K562 (cell line): ENCODE measurements around the gene USP13. TPM values are rescaled to one million over a fixed set of nuclear protein-coding genes. Genes with fewer than 3 reads are reported as not detected.

Source experiments
- ATAC-seq: fragments of 200-7000 bp; cut with Tn5 transposase; 3 replicates; pipeline ENCODE4 v1.9.1; 2020; ENCODE audit warnings: moderate library complexity
- BruUV-seq: library from RNA; stranded (reverse); fragments of 400-500 nt; replicated peaks from 2 replicates; lab custom pipeline; 2021; lab: Mats Ljungman, UMichigan
- CTCF ChIA-PET: fragments of 300-600 bp; formaldehyde crosslinking; extraction: SDS; loops from one replicate; lab custom pipeline; 2021; ENCODE audit warnings: low intra/inter-chr PET ratio; lab: Yijun Ruan, JAX
- POLR2A ChIA-PET: fragments of 300-600, 350-650 bp; sonication (Branson Sonifier 250); formaldehyde crosslinking; extraction: SDS; loops from one replicate; lab custom pipeline; 2021; ENCODE audit warnings: antibody characterized with exemption, inconsistent platforms; lab: Yijun Ruan, JAX
- DNase-seq, 4 experiments: peaks; one replicate each; pipeline versions ENCODE4 v3.0.0 to v3.0.0-alpha.2; 2011 to 2018; ENCODE audit warnings: low spot score in 3 of 4, mixed read lengths in 3 of 4; ENCODE audit errors: extremely low read depth in 1 of 4
- FAIRE-seq: peaks from 2 replicates; lab custom pipeline; 2011; peaks lifted over from hg19 to GRCh38; lab: Jason Lieb, UNC
- H2AFZ ChIP-seq: 2 replicates; pipeline ENCODE4 v1.6.0; 2011; ENCODE audit warnings: low read depth, low read length, control low read depth, inconsistent platforms
- H3K27ac ChIP-seq: fragments of 200-600 bp; 3 replicates; pipeline ENCODE4 v1.8.0; 2011; ENCODE audit warnings: low read depth, mild to moderate bottlenecking, control low read depth, inconsistent platforms, low read length, moderate library complexity, mixed read lengths; ENCODE audit errors: extremely low read depth
- H3K27me3 ChIP-seq, 2 experiments: fragments of 300-600 bp in 1 of 2; 2 replicates in 1 of 2; 3 replicates in 1 of 2; pipeline versions ENCODE4 v1.6.0 to v1.8.0; 2011; ENCODE audit warnings: inconsistent platforms in 2 of 2, low read length in 2 of 2, mild to moderate bottlenecking in 1 of 2, mixed read lengths in 1 of 2, moderate library complexity in 1 of 2; ENCODE audit not compliant: control insufficient read depth in 2 of 2, insufficient read depth in 2 of 2
- H3K36me3 ChIP-seq: fragments of 300-600 bp; 3 replicates; pipeline ENCODE4 v1.8.0; 2011; ENCODE audit warnings: mild to moderate bottlenecking, low read length, inconsistent platforms; ENCODE audit not compliant: control insufficient read depth, insufficient read depth
- H3K4me1 ChIP-seq, 2 experiments: fragments of 200-600 bp in 1 of 2; replicated peaks in 1 of 2; 2 replicates in 1 of 2; 3 replicates in 1 of 2; pipeline versions ENCODE4 v1.5.1 to v1.8.0; 2011; ENCODE audit warnings: inconsistent platforms in 2 of 2, low read length in 2 of 2, mild to moderate bottlenecking in 1 of 2, mixed read lengths in 1 of 2, moderate library complexity in 1 of 2; ENCODE audit not compliant: control insufficient read depth in 2 of 2, insufficient read depth in 2 of 2
- H3K4me2 ChIP-seq: 2 replicates; pipeline ENCODE4 v1.6.1; 2011; ENCODE audit warnings: low read length, control low read depth, inconsistent platforms, mixed read lengths; ENCODE audit not compliant: insufficient read depth
- H3K4me3 ChIP-seq: fragments of 200-600 bp; sonication (generic), shearing (Covaris generic); 2 replicates; pipeline ENCODE4 v1.5.1; 2016; ENCODE audit warnings: control low read depth, inconsistent platforms
- H3K79me2 ChIP-seq: fragments of 200-600 bp; 3 replicates; pipeline ENCODE4 v1.8.0; 2011; ENCODE audit warnings: low read length, inconsistent platforms; ENCODE audit not compliant: control insufficient read depth, insufficient read depth
- H3K9ac ChIP-seq, 2 experiments: 2 replicates each; pipeline versions ENCODE4 v1.6.0 to v1.6.1; 2011; ENCODE audit warnings: low read depth in 2 of 2, low read length in 2 of 2, control low read depth in 1 of 2, inconsistent platforms in 1 of 2, mild to moderate bottlenecking in 1 of 2, mixed read lengths in 1 of 2; ENCODE audit not compliant: insufficient read depth in 1 of 2
- H3K9me1 ChIP-seq: one replicate; pipeline ENCODE4 v1.6.0; 2011; ENCODE audit warnings: inconsistent platforms, mild to moderate bottlenecking, low read length, moderate library complexity; ENCODE audit not compliant: control insufficient read depth, insufficient read depth
- H3K9me3 ChIP-seq: replicated peaks from 2 replicates; pipeline ENCODE4 v1.5.1; 2011; ENCODE audit warnings: low read depth, low read length, inconsistent platforms; ENCODE audit not compliant: control insufficient read depth, insufficient read depth
- H4K20me1 ChIP-seq: replicated peaks from 2 replicates; pipeline ENCODE4 v1.6.1; 2011; ENCODE audit warnings: low read length, inconsistent platforms, mixed read lengths; ENCODE audit not compliant: control insufficient read depth, insufficient read depth
- MCM5 ChIP-seq: fragments of 450-650 bp; IDR thresholded peaks from 2 replicates; pipeline ENCODE4 v1.6.1; 2016; ENCODE audit warnings: low read depth
- NFATC3 ChIP-seq: fragments of 450-650 bp; IDR thresholded peaks from 2 replicates; pipeline ENCODE4 v1.6.1; 2017; ENCODE audit warnings: mild to moderate bottlenecking
- NFE2 ChIP-seq: IDR thresholded peaks from 2 replicates; pipeline ENCODE4 v1.6.1; 2014; ENCODE audit warnings: antibody characterized with exemption, low read depth
- RAD21 ChIP-seq, 2 experiments: fragments of 250-450 bp in 1 of 2; fragments of 450-650 bp in 1 of 2; sonication (Bioruptor Pico) in 1 of 2; formaldehyde crosslinking in 1 of 2; IDR thresholded peaks in 1 of 2; conservative IDR thresholded peaks in 1 of 2; 2 replicates each; pipeline versions ENCODE4 v1.4.0 to v1.8.0; 2020 to 2022; ENCODE audit warnings: mild to moderate bottlenecking in 2 of 2, moderate library complexity in 1 of 2
- SMC3 ChIP-seq: conservative IDR thresholded peaks from 2 replicates; pipeline ENCODE4 v1.6.1; 2011; ENCODE audit warnings: low read depth, low read length, improper control_type of control experiment; ENCODE audit not compliant: insufficient read depth
- ZNF655 ChIP-seq: fragments of 250-450 bp; sonication (Bioruptor Pico); IDR thresholded peaks from 2 replicates; pipeline ENCODE4 v1.5.0; 2021
- WGBS: fragments of 100-300 bp; shearing (Covaris generic); methylation state at CpG from one replicate; pipeline ENCODE4 v1.1.6; 2016; ENCODE audit warnings: low coverage, mixed read lengths; ENCODE audit not compliant: insufficient coverage; ENCODE audit errors: missing lambda C conversion rate; 5-methylcytosine and 5-hydroxymethylcytosine counted together
- in situ Hi-C: fragments of 300-500 bp; cut with MboI; formaldehyde crosslinking; loops from 4 replicates; pipeline ENCODE4 v1.15.0; 2018; ENCODE audit warnings: inconsistent platforms, mixed read lengths
- intact Hi-C: fragments of 100-400 bp; cut with micrococcal nuclease; formaldehyde crosslinking; loops from 2 replicates; pipeline ENCODE4 v1.14.2; 2022
- polyA plus RNA-seq, 8 experiments: library from polyadenylated mRNA; depleted of rRNA in 4 of 8; stranded (reverse) in 5 of 8; unstranded in 3 of 8; fragments of >200 nt; fragmentation: Nextera tagmentation in 2 of 8; fragmentation: Illumina TruSeq in 1 of 8; extraction: Ambion mirVana in 2 of 8; extraction: Trizol in 1 of 8; gene quantifications; 2 replicates each; pipeline versions ENCODE4 v1.2.1 to v1.2.3, GENCODE V29; 2011 to 2014; ENCODE audit warnings: inconsistent platforms in 1 of 8, missing spikeins in 1 of 8
- total RNA-seq, 7 experiments: library from RNA; depleted of rRNA in 6 of 7; stranded (reverse); fragments of >200 nt in 6 of 7; fragmentation: Illumina TruSeq in 2 of 7; extraction: Trizol in 2 of 7; gene quantifications; 2 replicates each; pipeline versions ENCODE4 v1.2.1 to v1.2.3, GENCODE V29; 2011 to 2021; ENCODE audit warnings: low replicate concordance in 1 of 7
- TF ChIP-seq, protein P1 (sequence below), 3 experiments: IDR thresholded peaks in 2 of 3; conservative IDR thresholded peaks in 1 of 3; 2 replicates each; pipeline ENCODE4 v1.5.1; 2011 to 2012; ENCODE audit warnings: low read length in 3 of 3, mild to moderate bottlenecking in 3 of 3, control low read depth in 2 of 3, improper control_type of control experiment in 1 of 3, inconsistent platforms in 1 of 3, low read depth in 1 of 3, mixed read lengths in 1 of 3, moderate library complexity in 1 of 3; ENCODE audit not compliant: insufficient read depth in 2 of 3
- TF ChIP-seq, protein P2 (sequence below): fragments of 450-650 bp; formaldehyde crosslinking; IDR thresholded peaks from 2 replicates; pipeline ENCODE4 v1.4.0; 2020; ENCODE audit warnings: mild to moderate bottlenecking, moderate library complexity
- TF ChIP-seq, protein P3 (sequence below): sonication (generic); formaldehyde crosslinking; IDR thresholded peaks from 2 replicates; pipeline ENCODE4 v1.9.0; 2022; ENCODE audit warnings: mild to moderate bottlenecking, missing genetic modification reagents

The USP13 gene
- total and polyA plus RNA-seq, 9 of the 15 experiments (the other 6 are each of a cell fraction or from before 2014, with no cell fraction given) = 0.11 to 2.3 (median 0.51) TPM

- intact Hi-C loops (loop anchor here (5.0 kb wide), 1 partner anchor 791 kb away; the partner anchor contains the start of gene TTC14), in situ Hi-C loops (no loop called here)
- H3K4me3 ChIP-seq = no peak overlapping the region
- H3K27ac ChIP-seq = no peak overlapping the region
- ChIA-PET CTCF (interaction anchor here (0.6 kb wide), 1 partner anchor 775 kb away, joined by 4 read pairs; no protein-coding TSS in a partner anchor), POLR2A (interaction anchor here (0.9 to 1.0 kb wide), 2 partner anchors 10 to 43 kb away, joined by 3 to 4 read pairs; no protein-coding TSS in a partner anchor)
- no peaks in the 10 kb centered on the region for H3K9me3 ChIP-seq
- H3K4me2 ChIP-seq = no peak overlapping the region
- DNase-seq (peak; percentile 18 to 54 (median 32)), FAIRE-seq (peak; percentile 89), ATAC-seq (peak; percentile 90)
- H4K20me1 ChIP-seq = no peaks in the 10 kb centered on the region
- no peak overlapping the region for H2AFZ ChIP-seq
- H3K9me1 ChIP-seq = no peaks in the 10 kb centered on the region
- H3K79me2 ChIP-seq = no peaks in the 10 kb centered on the region
- no TSS peak for BruUV-seq
- peaks cover 2 to 4% of the 10 kb centered on the region in 2 experiments; a peak in 1 of 5 replicates for H3K27me3 ChIP-seq
- H3K4me1 ChIP-seq = no peaks in the 10 kb centered on the region
- H3K9ac ChIP-seq = no peak overlapping the region
- H3K36me3 ChIP-seq = no peaks in the 10 kb centered on the region
- 2% methylated on average over 9 of the region's 9 CpGs for WGBS
- TF ChIP-seq, protein P1, sequence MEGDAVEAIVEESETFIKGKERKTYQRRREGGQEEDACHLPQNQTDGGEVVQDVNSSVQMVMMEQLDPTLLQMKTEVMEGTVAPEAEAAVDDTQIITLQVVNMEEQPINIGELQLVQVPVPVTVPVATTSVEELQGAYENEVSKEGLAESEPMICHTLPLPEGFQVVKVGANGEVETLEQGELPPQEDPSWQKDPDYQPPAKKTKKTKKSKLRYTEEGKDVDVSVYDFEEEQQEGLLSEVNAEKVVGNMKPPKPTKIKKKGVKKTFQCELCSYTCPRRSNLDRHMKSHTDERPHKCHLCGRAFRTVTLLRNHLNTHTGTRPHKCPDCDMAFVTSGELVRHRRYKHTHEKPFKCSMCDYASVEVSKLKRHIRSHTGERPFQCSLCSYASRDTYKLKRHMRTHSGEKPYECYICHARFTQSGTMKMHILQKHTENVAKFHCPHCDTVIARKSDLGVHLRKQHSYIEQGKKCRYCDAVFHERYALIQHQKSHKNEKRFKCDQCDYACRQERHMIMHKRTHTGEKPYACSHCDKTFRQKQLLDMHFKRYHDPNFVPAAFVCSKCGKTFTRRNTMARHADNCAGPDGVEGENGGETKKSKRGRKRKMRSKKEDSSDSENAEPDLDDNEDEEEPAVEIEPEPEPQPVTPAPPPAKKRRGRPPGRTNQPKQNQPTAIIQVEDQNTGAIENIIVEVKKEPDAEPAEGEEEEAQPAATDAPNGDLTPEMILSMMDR (IDR thresholded peaks at IDR 0.05 in 2 of 3, conservative IDR thresholded peaks at IDR 0.05 in 1 of 3; ENCODE audit: insufficient read depth in 2 of 3, low read depth in 1 of 3, low read length in 3 of 3) = peak; percentile 46 to 69 (median 68)
- TF ChIP-seq, protein P2, sequence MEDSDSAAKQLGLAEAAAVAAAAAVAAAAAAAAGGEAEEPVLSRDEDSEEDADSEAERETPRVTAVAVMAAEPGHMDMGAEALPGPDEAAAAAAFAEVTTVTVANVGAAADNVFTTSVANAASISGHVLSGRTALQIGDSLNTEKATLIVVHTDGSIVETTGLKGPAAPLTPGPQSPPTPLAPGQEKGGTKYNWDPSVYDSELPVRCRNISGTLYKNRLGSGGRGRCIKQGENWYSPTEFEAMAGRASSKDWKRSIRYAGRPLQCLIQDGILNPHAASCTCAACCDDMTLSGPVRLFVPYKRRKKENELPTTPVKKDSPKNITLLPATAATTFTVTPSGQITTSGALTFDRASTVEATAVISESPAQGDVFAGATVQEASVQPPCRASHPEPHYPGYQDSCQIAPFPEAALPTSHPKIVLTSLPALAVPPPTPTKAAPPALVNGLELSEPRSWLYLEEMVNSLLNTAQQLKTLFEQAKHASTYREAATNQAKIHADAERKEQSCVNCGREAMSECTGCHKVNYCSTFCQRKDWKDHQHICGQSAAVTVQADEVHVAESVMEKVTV (CRISPR knock-in tag) = peak; percentile 32; the same call in 1 of the 2 replicates
- TF ChIP-seq, protein P3, sequence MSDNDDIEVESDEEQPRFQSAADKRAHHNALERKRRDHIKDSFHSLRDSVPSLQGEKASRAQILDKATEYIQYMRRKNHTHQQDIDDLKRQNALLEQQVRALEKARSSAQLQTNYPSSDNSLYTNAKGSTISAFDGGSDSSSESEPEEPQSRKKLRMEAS (CRISPR knock-in tag) = no peak
- TF ChIP-seq RAD21 (CRISPR knock-in tag; conservative IDR thresholded peaks at IDR 0.05 in 1 of 2, IDR thresholded peaks at IDR 0.05 in 1 of 2) = peak; percentile 53 to 77
- 0 out of 2 replicates have a peak, but pooled peaks have one; percentile 30 for TF ChIP-seq SMC3
- no peak for TF ChIP-seq ZNF655
- 0 out of 2 replicates have a peak, but pooled peaks have one; percentile 16 for TF ChIP-seq NFE2
- TF ChIP-seq MCM5 = no peak
- TF ChIP-seq NFATC3 = no peak
Measured at GRCh38 chr3:179811321-179812095, 158.7 kb downstream of the USP13 start.
